ENCODE measurements around the gene XPNPEP3. TPM values are rescaled to one million over a fixed set of nuclear protein-coding genes. Genes with fewer than 3 reads are reported as not detected.
"Not testable (repeated sequence)": the region's sequence is repeated elsewhere in the genome, so short reads cannot be mapped to it uniquely, and the experiment has no call there.

Gene XPNPEP3
- total RNA-seq, 1 experiment from 2014 or later = 5.8 TPM

DNA sequence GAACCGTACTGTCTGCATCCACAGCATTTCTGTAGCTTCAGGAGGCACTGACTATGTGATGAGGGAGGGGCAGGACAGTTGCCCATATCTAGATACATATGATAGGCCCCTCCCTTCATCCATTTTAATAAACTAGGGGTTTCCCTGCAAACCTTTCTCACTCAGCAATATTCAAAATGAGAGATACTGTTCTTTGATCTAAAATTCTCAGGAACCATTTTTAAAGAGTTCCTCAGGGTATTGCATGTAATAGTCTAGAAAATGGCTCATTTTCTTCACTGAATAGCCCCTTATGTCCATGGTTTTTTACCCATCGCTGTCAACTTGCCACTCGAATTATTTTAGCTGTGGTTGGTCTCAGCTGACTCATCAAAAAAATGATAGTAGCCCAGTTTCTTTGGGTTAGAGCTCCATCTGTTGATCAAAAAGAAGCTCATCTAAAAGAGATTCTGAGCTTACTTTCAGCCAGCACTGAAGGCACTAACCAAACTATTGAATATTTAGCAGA lies 42.0 kb downstream of the XPNPEP3 start:
- Histone ChIP-seq H3K27me3 (no peaks in the 10 kb centered on the region), H3K36me3 (peaks cover 25% of the 10 kb centered on the region), H3K9me3 (no peaks in the 10 kb centered on the region), H3K4me3 (no peak overlapping the region)
- DNase-seq = no peak

DNA sequence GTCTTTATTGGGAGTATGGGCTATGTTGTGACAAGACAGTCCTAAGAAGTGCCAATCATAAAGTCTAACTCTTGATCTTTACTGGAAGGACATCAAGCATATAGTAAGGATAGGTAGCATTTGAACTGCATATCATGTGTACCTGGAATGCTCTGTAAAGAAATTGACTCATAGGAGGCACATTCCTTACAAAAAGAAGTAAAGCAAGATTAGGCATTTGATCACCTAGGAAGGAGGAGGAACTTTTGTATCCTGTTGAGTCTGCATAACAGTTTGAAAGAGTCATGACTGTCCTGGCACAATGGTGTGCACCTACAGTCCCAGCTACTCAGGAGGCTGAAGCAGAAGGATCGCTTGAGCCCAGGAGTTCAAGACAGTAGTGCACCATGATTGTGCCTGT lies 47.2 kb downstream of the XPNPEP3 start:
- Histone ChIP-seq H3K36me3 (peaks cover 36% of the 10 kb centered on the region), H3K27me3 (no peaks in the 10 kb centered on the region)

DNA sequence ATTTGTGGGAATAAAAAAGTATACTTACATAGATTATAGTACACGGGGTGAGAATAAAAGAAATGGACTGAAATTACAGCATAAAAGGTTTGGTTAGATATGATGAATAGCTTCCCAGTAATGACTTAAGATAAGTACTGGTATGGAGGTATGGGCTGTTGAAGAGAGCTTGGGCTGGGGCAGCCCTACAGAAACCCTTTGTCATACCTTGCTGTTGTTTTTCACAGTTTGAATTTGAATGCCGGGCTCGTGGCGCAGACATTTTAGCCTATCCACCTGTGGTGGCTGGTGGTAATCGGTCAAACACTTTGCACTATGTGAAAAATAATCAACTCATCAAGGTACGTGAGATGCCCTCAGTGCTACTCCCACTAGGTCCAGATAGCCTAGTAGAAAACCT lies 51.9 kb downstream of the XPNPEP3 start:
- Histone ChIP-seq H3K4me3 (no peak overlapping the region), H3K27me3 (no peaks in the 10 kb centered on the region), H3K36me3 (peaks cover 36% of the 10 kb centered on the region), H3K9me3 (no peaks in the 10 kb centered on the region)
- no peak for DNase-seq

More for the DNA sequence above, 47.2 kb downstream of the XPNPEP3 start:
- DNase-seq = no peak
- no peaks in the 10 kb centered on the region for H3K9me3 ChIP-seq
- H3K4me3 ChIP-seq = no peak overlapping the region

DNA sequence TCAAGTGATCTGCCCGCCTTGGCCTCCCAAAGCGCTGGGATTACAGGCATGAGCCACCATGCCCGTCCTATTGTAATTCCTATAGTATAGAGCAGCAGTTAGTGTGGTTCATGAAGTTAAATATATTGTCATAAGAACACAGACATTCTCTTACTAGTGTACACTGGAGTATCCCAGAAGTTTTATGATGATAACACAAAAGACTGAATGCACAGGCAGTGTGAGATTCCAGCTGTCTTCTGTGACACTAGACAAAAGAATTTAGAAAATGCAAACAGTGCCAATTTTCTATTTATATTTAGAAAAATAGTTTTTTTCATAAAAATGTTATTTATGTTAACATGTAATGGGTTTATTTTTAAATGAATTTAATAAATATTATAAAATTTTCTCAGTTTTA lies 54.8 kb downstream of the XPNPEP3 start:
- Histone ChIP-seq H3K9me3 (no peaks in the 10 kb centered on the region), H3K27me3 (no peaks in the 10 kb centered on the region), H3K4me3 (no peak overlapping the region), H3K36me3 (peaks cover 40% of the 10 kb centered on the region)
- DNase-seq = no peak

DNA sequence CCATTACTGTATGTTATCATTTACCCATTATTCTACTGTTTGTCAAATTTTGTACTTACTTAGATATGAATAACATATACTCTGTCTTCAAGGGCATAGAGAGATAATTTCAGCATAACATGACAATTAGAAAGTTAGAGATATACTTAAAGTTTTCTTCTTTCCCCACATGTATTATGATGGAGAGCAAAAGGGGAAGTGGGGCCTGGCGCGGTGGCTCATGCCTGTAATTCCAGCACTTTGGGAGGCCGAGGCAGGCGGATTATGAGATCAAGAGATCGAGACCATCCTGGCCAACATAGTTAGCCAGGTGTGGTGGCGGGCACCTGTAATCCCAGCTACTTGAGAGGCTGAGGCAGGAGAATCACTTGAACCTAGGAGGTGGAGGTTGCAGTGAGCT lies 56.0 kb downstream of the XPNPEP3 start:
- not testable (repeated sequence) for DNase-seq, H3K4me3 ChIP-seq, H3K9me3 ChIP-seq, H3K27me3 ChIP-seq
- peaks cover 42% of the 10 kb centered on the region for H3K36me3 ChIP-seq

DNA sequence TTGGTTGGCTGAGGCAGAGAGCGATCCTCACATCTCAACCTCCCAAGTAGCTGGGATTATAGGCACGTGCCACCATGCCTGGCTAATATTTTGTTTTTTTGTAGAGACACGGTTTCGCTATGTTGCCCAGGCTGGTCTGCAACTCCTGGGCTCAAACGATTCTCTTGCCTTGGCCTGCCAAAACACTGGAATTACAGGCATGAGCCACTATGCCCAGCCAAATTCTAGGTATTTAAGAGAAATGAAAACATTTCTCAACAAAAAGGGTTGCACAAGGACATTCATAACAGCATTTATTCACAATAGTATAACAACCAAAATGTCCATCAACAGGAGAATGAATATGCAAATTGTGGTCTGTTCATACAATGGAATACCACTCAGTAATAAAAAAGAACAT lies 62.5 kb downstream of the XPNPEP3 start:
- H3K36me3 ChIP-seq = peaks cover 56% of the 10 kb centered on the region
- H3K4me3 ChIP-seq = no peak overlapping the region
- no peak for DNase-seq
- H3K27me3 ChIP-seq = no peaks in the 10 kb centered on the region
- H3K9me3 ChIP-seq = no peaks in the 10 kb centered on the region

DNA sequence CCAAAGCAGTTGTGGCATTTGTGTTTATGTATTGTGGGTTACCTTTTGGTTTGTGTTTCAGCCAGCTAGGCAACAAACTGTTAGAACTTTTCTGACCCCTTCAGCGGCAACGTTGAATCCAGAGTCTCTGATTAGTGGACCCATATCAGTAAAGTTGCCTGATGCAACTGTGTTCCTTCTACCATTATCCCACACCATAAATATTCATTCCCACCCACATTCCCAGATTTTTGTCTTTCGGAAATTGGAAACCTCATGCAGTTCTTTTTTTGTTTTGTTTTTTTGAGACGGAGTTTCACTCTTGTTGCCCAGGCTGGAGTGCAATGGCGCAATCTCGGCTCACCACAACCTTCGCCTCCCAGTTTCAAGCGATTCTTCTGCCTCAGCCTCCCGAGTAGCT lies 63.6 kb downstream of the XPNPEP3 start:
- H3K4me3 ChIP-seq = no peak overlapping the region
- no peaks in the 10 kb centered on the region for H3K9me3 ChIP-seq
- peaks cover 62% of the 10 kb centered on the region for H3K36me3 ChIP-seq
- DNase-seq = no peak
- H3K27me3 ChIP-seq = no peaks in the 10 kb centered on the region

DNA sequence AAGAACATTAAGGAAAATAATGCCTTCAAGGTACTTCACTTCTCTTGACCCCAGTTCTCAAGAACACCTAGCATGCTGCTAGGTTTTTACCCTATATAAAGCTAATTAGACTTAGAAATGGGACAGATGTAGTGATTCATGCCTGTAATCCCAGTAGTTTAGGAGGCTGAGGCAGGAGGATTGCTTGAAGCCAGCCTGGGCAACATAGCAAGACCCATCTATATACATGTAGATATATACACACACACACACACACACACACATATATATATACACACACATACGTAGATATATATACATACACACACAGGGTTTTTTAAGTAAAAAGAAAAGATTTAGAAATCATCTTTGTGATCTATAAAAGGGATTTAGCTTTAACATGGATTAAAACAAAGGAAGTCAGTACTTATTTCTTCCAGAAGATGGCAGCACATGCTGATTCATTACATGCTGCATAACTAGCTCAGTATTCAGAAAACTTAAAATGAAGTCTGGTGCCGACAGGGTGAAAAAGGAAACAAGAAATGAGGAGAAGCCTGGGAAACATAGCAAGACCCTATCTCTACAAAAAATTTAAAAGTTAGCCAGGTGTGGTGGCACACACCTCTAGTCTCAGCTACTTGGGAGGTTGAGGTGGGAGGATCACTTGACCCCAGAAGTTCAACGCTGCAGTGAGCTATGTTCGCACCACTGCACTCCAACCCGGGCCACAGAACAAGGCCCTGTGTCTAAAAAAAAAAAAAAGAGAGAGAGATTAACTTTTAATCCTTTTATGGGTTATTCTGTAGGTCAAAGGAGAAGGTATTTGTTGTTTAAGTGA lies 65.7 kb downstream of the XPNPEP3 start:
- no peaks in the 10 kb centered on the region for H3K27me3 ChIP-seq
- DNase-seq = no peak
- peaks cover 67% of the 10 kb centered on the region for H3K36me3 ChIP-seq
- no peaks in the 10 kb centered on the region for H3K9me3 ChIP-seq
- no peak overlapping the region for H3K4me3 ChIP-seq

DNA sequence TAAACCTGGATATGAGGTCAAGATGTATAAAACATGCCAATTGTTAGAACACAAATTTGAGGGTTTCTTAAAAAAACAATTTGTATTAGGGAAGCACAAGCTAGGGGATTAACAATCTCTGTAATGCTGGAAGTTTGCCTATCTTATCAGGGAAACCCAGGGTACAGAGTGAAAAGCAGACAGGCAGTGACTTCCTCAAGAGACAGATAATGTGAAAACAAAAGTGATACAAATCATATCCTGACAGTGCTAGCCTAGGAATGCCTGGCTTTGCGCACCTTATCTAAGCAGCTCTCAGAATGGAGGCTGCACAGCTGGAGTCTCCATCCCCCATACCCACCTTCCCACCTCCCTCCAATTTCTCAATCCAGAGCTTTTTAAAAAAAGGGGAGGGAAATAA lies 71.7 kb downstream of the XPNPEP3 start:
- no peak for DNase-seq
- Histone ChIP-seq H3K4me3 (no peak overlapping the region), H3K27me3 (no peaks in the 10 kb centered on the region), H3K36me3 (peaks cover 62% of the 10 kb centered on the region), H3K9me3 (no peaks in the 10 kb centered on the region)

DNA sequence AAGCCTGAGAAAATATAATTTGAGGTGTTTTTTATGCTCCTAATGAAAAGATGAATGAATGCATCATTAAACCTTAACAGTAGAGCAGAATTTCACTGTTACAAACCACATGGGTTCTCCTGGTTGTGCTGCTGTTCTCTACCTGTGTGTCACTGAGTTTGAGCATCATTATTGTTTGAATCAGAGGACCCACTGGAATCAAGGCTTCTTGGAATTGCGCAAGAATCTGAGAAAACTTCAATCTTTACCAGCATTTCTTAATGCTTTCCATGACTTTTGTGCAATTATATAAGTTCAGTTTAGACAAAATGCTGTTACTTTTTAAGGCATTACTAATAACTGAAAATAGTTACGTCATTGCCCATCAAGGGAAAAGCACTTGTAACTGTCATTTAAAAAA lies 75.4 kb downstream of the XPNPEP3 start:
- Histone ChIP-seq H3K9me3 (no peaks in the 10 kb centered on the region), H3K27me3 (no peaks in the 10 kb centered on the region), H3K4me3 (no peak overlapping the region), H3K36me3 (peaks cover 29% of the 10 kb centered on the region)
- no peak for DNase-seq

DNA sequence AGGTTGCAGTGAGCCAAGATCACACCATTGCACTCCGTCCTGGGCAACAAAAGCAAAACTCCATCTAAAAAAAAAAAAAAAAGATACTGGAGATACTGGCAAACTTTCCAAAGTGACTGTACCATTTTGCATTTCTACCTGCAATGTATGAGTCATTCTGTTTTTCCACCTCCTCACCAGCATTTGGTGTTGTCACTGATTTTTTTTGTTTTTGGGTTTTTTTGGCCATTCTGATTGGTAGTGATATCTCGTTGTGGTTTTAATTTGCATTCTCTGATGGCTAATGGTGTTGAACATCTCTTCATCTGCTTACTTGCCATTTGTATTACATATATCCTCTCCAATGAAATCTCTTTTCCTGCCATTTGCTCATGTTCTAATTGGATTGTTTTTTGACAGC lies 82.3 kb downstream of the XPNPEP3 start:
- H3K27me3 ChIP-seq = no peaks in the 10 kb centered on the region
- no peak overlapping the region for H3K4me3 ChIP-seq
- no peak for DNase-seq
- peaks cover under 1% of the 10 kb centered on the region; the same call in 1 of the 2 replicates for H3K36me3 ChIP-seq
- no peaks in the 10 kb centered on the region for H3K9me3 ChIP-seq

DNA sequence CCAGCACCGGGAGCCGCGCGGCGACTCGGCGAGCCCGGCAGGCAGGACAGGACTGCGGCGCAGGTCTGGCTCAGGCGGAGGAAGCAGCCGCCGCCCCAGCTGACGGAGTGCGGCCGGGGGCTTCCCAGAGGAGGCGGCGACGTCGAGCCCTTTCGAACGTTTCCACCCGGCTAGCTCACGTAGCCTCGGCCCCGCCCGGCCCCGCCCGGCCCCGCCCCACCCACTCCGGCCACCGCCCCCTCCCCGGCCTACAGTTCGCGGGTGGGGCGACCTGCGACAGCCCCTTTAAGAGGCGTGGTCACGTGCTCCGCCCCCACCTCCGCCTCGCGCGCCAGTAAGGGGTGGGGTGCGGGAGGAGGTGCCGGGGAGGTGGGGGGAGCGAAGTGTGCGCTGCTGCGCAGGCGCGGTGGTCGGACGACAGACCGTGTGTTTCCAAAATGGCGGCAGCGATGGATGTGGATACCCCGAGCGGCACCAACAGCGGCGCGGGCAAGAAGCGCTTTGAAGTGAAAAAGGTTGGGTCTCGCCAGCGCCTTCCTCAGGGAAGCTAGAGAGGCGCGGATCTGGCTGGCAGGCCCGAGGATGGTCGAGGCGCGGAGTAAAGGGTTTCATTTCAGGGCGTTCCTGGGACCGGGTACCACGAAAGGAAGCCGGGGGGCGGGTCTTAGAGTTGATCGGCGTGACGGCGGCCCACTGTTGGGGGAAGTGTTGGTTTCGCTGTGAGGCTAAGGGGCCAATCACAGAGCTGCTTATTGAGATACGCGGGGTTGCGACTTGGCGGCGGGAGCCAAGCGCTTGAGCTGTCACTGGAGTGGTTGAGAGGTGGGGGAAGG lies 94.2 kb downstream of the XPNPEP3 start, which contains the start of gene RBX1:
RBX1 (plus strand) TSS at position 417 of the 833 bp plus-strand sequence; CDS start at position 438, 21 bp downstream.
- no peaks in the 10 kb centered on the region for H3K9me3 ChIP-seq
- peak; percentile 97 for DNase-seq
- H3K4me3 ChIP-seq = peak within 1 kb of the TSS; percentile 100
- H3K36me3 ChIP-seq = peaks cover 28% of the 10 kb centered on the region
- H3K27me3 ChIP-seq = no peaks in the 10 kb centered on the region

DNA sequence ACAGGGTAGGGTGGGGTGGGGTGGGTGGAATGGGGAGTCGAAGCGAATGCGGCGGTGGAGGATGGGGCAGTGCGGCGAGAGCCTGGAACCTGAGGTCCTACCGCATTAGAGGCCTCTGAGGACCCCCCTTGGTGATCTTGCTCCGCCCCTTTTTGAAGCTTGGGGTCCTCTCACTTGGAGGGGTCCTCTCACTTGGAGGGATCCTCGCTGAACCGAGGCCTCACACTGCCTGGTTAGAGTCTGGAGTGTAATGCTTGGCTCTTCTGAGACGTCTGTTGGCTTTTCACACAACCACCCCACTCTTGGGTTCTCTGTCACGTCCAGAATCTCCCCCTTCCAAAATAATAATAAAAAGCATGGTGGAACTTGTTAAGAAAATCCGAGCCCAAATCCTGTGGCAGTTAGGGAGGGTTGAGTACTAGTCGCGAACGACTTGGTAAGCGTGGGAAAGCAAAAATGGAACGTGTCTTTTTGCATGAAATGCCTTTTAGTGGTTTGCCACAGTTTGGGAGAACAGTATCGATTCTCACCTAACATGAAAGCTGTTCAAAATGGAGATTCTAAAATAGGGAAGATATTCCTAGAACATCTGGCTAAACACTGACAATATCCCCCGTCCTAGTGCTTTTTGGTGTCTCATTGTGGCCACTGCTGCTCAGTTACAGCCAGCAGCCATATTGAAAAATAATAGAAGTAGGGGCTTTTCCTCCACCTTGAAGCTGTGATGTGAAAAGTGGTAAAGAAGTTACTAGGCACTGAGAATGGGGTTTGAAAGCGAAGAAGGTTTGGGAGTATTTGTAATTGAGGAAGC lies 95.1 kb downstream of the XPNPEP3 start:
- Histone ChIP-seq H3K36me3 (peaks cover 35% of the 10 kb centered on the region), H3K27me3 (no peaks in the 10 kb centered on the region), H3K4me3 (peak overlapping the region; percentile 100), H3K9me3 (no peaks in the 10 kb centered on the region)
- no peak for DNase-seq

DNA sequence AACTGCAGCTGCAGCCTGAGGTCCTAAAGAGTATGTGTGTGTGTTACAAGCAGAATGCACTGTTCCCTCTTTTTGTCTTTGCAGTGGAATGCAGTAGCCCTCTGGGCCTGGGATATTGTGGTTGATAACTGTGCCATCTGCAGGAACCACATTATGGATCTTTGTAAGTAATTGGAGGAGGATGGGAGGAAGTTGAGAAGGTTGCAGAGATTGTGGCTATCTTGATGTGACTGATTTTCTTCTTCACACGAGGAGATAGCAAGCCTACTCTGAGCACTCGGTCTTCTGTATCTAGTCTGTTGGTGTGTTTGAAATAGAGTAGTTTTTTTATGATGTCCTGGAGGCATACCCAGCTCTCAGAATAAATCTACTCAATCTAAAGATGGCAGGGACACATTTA lies 96.5 kb downstream of the XPNPEP3 start:
- DNase-seq = no peak
- H3K36me3 ChIP-seq = peaks cover 48% of the 10 kb centered on the region

DNA sequence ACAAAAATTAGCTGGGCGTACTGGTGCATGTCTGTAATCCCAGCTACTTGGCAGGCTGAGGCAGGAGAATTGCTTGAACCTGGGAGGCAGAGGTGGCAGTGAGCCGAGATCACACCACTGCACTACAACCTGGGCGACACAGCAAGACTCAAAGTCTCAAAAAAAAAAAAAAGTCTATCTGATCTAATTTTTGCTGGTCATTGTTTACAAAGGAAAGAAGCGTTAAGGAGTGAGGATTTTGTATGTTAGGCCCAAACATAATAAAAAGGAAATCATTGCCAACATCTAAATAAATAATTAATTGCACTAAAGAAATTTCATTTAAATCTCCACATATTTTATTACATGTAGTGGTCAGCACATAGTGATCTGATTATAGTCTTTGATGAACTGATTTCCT lies 97.2 kb downstream of the XPNPEP3 start:
- no peaks in the 10 kb centered on the region for H3K9me3 ChIP-seq
- H3K27me3 ChIP-seq = no peaks in the 10 kb centered on the region
- H3K36me3 ChIP-seq = peaks cover 52% of the 10 kb centered on the region
- DNase-seq = no peak
- no peak overlapping the region for H3K4me3 ChIP-seq

More for the DNA sequence above, 96.5 kb downstream of the XPNPEP3 start:
- no peaks in the 10 kb centered on the region for H3K9me3 ChIP-seq
- H3K4me3 ChIP-seq = no peak overlapping the region
- no peaks in the 10 kb centered on the region for H3K27me3 ChIP-seq

DNA sequence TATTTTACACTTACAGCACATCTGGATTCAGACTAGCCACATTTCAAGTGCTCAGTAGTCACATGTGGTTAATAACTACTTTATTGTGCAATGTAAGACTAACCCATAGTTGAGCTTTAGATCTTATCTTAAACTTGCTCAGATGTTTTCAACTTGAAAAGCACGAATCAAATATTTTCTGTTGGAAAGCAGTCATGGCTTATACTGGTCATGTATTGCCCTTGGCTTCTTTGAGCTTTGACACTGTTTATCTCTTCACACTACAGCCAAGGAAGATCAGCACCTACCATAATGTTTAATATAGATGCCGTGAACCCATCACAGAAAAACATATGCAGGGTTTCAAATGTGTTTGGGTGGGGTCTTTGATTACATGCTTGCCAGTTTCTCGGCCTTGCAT lies 98.6 kb downstream of the XPNPEP3 start:
- Histone ChIP-seq H3K9me3 (no peaks in the 10 kb centered on the region), H3K36me3 (peaks cover 64% of the 10 kb centered on the region), H3K4me3 (no peak overlapping the region), H3K27me3 (no peaks in the 10 kb centered on the region)
- no peak for DNase-seq

DNA sequence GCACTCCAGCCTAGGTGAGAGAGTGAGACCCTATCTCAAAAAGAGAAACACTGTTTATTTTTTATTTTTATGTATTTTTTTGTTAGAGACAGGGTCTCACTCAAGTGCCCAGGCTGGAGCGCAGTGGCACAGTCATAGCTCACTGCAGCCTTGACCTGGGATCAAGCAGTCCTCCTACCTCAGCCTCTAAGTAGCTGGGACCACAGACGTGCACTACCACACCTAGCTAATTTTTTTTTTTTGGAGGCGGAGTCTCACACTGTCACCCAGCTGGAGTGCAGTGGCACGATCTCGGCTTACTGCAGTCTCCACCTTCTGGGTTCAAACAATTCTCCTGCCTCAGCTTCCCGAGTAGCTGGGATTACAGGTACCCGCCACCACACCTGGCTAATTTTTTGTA lies 100.7 kb downstream of the XPNPEP3 start:
- H3K27me3 ChIP-seq = no peaks in the 10 kb centered on the region
- H3K4me3 ChIP-seq = no peak overlapping the region
- H3K9me3 ChIP-seq = no peaks in the 10 kb centered on the region
- H3K36me3 ChIP-seq = peaks cover 71% of the 10 kb centered on the region
- DNase-seq = no peak

All from MG63 (cell line).